Globus pallidus (tissue), 1 donor: Measurements from ENCODE around the gene ZNF214.
"Not testable (repeated sequence)": the region's sequence is repeated elsewhere in the genome, so short reads cannot be mapped to it uniquely, and the experiment has no call there.

ENCODE experiments used
- DNase-seq: peaks from one replicate; pipeline ENCODE4 v3.0.0-alpha.2; 2015; ENCODE audit warnings: low spot score

ZNF214 gene

DNA sequence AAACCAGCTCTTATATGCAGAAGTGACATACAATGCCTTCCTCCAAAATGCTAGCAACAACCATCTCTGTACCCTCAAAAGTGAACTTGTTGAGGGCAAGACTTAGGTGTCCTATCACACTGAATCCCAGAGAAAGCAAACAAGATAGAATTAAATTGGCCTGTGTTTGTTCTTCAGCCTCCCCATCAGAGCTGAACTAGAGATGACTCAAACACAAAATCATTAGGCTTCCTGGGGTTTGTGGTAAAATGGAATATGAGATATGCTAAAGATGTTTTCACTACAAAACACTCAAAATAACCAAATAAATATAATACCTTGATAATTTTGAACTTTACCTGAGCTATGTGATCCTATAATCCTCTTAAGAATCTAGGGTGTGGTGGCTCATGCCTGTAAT is 31.6 kb downstream of the ZNF214 start:
- DNase-seq: no peak

DNA sequence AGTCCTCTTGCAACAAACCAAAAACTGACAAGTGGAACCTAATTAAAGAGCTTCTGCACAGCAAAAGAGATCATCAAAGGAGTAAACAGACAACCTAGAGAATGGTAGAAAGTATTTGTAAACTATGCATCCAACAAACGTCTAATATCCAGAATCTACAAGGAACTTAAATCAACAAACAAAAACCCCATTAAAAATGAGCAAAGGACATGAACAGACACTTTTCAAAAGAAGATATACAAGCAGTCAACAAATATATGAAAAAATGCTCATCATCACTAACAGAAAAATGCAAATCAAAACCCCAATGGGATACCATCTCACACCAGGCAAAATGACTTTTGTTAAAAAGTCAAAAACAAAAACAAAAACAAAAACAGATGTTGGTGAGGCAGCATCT is 33.7 kb downstream of the ZNF214 start:
- no peak for DNase-seq

DNA sequence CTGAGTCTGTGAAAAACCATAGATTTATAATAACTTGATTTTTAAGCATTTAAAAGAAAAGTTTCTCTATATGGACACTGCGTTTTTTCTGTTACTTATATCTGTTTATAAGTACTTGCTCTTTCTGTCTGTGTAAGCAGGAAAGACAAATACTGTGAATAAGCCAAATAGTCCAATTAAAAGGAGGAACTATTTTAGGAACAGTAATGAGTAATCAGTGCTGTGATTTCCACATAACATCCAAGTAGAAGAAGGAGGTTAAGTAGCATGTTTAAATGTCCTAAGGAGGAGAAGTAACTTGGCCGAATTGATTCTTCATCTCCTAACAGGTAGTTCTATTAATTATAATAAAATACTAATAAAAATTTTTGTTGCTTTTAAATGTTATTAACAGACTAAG is 40.8 kb downstream of the ZNF214 start:
- DNase-seq: no peak

DNA sequence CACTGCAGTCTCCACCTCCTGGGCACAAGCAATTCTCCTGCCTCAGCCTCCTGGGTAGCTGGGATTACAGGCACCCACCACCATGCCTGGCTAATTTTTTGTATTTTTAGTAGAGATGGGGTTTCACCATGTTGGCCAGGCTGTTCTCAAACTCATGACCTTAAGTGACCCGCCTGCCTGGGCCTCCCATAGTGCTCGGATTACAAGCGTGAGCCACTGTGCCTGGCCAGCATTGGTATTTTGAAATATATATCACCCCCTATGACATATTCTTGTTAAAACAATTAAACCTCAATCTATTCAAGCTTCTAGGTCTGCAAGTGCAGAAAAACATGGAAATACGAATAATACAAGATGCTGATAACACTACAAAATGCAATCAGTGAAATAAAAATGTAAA is 50.3 kb downstream of the ZNF214 start:
- not testable (repeated sequence) for DNase-seq

DNA sequence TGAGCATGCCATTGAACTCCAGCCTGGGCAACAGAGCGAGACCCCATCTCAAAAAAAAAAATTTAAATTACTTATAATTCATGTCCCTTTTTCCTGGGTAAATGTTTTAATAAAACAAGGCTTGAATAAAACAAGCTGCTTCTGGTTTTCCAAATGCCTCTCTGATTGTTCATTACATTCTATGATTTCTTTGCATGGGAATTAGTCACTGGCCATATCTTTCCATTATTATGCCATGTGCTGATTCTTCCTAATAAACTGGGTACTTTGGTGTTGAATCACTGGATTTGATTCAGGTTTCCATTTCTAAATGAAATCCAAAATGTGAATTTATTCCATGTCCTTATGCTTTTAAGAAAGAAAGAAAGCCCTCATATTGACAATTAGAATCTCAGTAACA is 51.3 kb downstream of the ZNF214 start:
- DNase-seq: no peak

DNA sequence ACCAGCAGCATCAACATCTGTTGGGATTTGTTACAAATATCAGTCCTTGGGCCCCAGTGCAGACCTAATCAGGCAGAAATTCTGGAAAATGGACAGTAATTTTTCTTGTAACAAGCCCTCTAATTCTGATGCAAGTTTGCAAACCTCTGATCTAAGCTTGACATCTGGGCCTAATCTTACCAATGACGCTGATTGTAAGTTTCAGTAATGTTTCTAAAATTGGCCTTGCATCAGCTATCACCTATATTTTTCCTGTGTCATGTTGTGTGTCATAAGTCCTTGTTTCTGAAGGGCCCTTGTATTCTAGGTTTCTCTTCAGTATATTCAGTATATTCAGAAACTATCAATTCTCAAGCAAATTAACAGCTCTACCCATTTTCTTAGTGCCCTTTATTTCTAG is 57.5 kb downstream of the ZNF214 start:
- no peak for DNase-seq

DNA sequence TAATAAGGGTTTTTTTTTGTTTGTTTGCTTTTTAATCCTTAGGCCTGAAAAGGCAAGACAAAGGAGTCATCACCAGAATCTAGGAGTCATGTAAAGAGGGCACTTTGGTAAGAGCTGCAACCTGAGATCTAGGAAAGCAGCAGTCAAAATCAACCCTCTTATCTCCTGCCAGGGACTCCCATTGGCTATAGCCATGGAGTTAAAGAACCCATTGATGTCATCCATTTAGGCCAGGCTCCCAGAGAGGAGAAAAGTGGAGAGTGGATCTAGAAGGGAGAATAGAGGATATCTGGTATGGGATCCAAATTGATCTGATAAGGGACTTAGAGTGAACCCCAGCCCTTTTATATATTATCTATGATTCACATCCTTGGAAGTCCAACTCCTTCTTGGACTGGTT is 58.0 kb downstream of the ZNF214 start:
- DNase-seq: no peak

DNA sequence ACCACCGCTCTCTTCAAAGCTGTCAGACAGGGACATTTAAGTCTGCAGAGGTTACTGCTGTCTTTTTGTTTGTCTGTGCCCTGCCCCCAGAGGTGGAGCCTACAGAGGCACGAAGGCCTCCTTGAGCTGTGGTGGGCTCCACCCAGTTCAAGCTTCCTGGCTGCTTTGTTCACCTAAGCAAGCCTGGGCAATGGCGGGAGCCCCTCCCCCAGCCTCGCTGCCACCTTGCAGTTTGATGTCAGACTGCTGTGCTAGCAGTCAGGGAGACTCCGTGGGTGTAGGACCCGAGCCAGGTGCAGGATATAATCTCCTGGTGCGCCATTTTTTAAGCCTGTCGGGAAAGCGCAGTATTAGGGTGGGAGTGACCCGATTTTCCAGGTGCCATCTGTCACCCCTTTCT is 65.9 kb downstream of the ZNF214 start:
- DNase-seq: not testable (repeated sequence)
